Gastrocnemius medialis (tissue), 4 donors: ENCODE measurements around the gene SLC15A3. TPM values are rescaled to one million over a fixed set of nuclear protein-coding genes. Genes with fewer than 3 reads are reported as not detected.

Experiments
- ATAC-seq, 2 donors: fragments of 150-250 bp; one replicate each; pipeline ENCODE4 v1.9.1; 2016
- DNase-seq, 2 donors: peaks; one replicate each; pipeline ENCODE4 v3.0.0-alpha.2; 2019
- H3K27ac ChIP-seq, 4 donors: fragments of 200-600 bp; sonication (generic); 1 replicate in 1 of 4; 2 replicates in 3 of 4; pipeline ENCODE4 v1.5.1; 2016 to 2018; ENCODE audit warnings: mild to moderate bottlenecking in 2 of 4, moderate library complexity in 1 of 4
- H3K27me3 ChIP-seq, 3 donors: fragments of 200-600 bp; sonication (generic) in 2 of 3; 1 replicate in 1 of 3; 2 replicates in 2 of 3; pipeline versions ENCODE4 v1.5.1 to v1.6.0; 2016 to 2019; ENCODE audit warnings: mild to moderate bottlenecking in 1 of 3, moderate library complexity in 1 of 3
- H3K36me3 ChIP-seq, 2 donors: fragments of 200-600 bp; sonication (generic) in 1 of 2; one replicate each; pipeline ENCODE4 v1.5.1; 2017 to 2018
- H3K4me1 ChIP-seq, 2 donors: fragments of 200-600 bp; sonication (generic) in 1 of 2; one replicate each; pipeline ENCODE4 v1.5.1; 2016 to 2017; ENCODE audit warnings: mild to moderate bottlenecking in 2 of 2
- H3K4me3 ChIP-seq, 4 donors: fragments of 200-600 bp; sonication (generic) in 3 of 4; 1 replicate in 1 of 4; 2 replicates in 3 of 4; pipeline ENCODE4 v1.5.1; 2016 to 2019; ENCODE audit warnings: mild to moderate bottlenecking in 2 of 4
- H3K9me3 ChIP-seq, 3 donors: fragments of 200-600 bp; sonication (generic) in 2 of 3; 1 replicate in 1 of 3; 2 replicates in 2 of 3; pipeline ENCODE4 v1.5.1; 2016 to 2019
- POLR2A ChIP-seq, 2 donors: fragments of 450-650 bp; IDR thresholded peaks; one replicate each; pipeline ENCODE4 v1.6.1; 2017; ENCODE audit warnings: antibody characterized with exemption in 2 of 2, mild to moderate bottlenecking in 2 of 2, moderate library complexity in 2 of 2
- in situ Hi-C, 4 donors: fragments of 200-750 bp; cut with MboI; loops; one replicate each; pipeline versions ENCODE4 v1.15.0 to v1.8.0; 2017; ENCODE audit warnings: low sequenced_read_pairs in 4 of 4
- intact Hi-C: fragments of 100-400 bp; cut with DNase I; formaldehyde crosslinking; loops from one replicate; pipeline ENCODE4 v1.15.1; 2023; ENCODE audit warnings: low total_unique reads
- total RNA-seq, 4 donors: library from RNA; depleted of rRNA; stranded (reverse); fragments of >200 nt; gene quantifications; one replicate each; pipeline versions ENCODE4 v1.1.0 to v1.2.3, GENCODE V29; 2016
- TF ChIP-seq, protein P1 (sequence below), 5 experiments: fragments of 450-650 bp in 3 of 5; fragments of 200-600 bp in 2 of 5; sonication (generic) in 2 of 5; IDR thresholded peaks in 4 of 5; conservative IDR thresholded peaks in 1 of 5; 1 replicate in 4 of 5; 2 replicates in 1 of 5; pipeline ENCODE4 v1.5.1; 2016 to 2019; ENCODE audit warnings: antibody characterized with exemption in 5 of 5, mild to moderate bottlenecking in 3 of 5, moderate library complexity in 3 of 5

Gene SLC15A3
- total RNA-seq, 4 donors from 2014 or later = 2.8 to 6.9 (median 6.0) TPM

DNA sequence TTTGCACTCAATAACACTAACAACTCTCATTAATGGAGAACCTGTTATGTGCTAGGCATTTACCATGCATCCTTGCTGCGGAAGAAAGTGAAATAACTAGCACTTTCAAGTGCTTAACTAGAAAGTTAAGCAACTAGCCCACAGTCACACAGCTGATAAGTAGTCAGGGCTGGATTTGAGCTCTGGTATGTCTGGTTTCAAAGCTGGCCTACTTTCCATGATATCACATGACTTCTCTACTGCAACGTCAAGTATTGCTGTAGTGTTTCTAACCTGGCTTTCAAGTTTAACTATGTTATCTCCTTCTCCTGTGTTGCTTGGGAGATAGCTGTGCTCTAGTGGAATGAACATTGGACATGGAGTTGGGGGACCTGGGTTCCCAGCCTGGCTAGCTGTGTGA lies 12.1 kb downstream of the SLC15A3 start:
- peaks cover 0 to 6% of the 10 kb centered on the region in 2 donors for H3K36me3 ChIP-seq
- intact Hi-C loops = no loop called here
- H3K4me3 ChIP-seq = no peak overlapping the region
- H3K4me1 ChIP-seq = peaks cover 0 to 3% of the 10 kb centered on the region in 2 donors
- H3K27me3 ChIP-seq = no peaks in the 10 kb centered on the region
- no peak for ATAC-seq
- TF ChIP-seq, protein P1, sequence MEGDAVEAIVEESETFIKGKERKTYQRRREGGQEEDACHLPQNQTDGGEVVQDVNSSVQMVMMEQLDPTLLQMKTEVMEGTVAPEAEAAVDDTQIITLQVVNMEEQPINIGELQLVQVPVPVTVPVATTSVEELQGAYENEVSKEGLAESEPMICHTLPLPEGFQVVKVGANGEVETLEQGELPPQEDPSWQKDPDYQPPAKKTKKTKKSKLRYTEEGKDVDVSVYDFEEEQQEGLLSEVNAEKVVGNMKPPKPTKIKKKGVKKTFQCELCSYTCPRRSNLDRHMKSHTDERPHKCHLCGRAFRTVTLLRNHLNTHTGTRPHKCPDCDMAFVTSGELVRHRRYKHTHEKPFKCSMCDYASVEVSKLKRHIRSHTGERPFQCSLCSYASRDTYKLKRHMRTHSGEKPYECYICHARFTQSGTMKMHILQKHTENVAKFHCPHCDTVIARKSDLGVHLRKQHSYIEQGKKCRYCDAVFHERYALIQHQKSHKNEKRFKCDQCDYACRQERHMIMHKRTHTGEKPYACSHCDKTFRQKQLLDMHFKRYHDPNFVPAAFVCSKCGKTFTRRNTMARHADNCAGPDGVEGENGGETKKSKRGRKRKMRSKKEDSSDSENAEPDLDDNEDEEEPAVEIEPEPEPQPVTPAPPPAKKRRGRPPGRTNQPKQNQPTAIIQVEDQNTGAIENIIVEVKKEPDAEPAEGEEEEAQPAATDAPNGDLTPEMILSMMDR (IDR thresholded peaks at IDR 0.05 in 4 of 5, conservative IDR thresholded peaks at IDR 0.05 in 1 of 5) = no peak
- no peak for TF ChIP-seq POLR2A (IDR thresholded peaks at IDR 0.05)
- no peaks in the 10 kb centered on the region for H3K9me3 ChIP-seq
- in situ Hi-C loops = no loop called here
- H3K27ac ChIP-seq = no peak overlapping the region
- no peak for DNase-seq

DNA sequence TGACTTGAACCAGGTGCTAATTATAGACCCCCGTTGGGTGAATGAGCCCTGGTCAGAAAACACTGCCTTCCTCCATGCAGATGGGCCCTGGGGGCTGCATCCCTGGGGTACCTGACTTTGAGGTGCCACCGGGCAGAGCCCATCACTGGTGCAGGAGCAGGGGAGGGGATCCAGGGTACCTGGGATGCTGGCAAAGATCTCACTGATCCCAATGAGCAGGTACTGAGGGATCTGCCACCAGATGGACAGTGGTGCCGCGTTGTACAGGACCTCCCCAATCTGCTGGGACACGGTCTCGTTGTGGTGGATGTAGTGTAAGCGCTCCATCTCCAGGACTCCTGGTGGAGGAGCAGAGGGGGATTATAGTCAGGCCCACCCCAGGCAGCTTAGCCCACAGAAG lies 12.7 kb downstream of the SLC15A3 start:
- H3K9me3 ChIP-seq = no peaks in the 10 kb centered on the region
- TF ChIP-seq POLR2A (IDR thresholded peaks at IDR 0.05) = no peak
- TF ChIP-seq, protein P1 (IDR thresholded peaks at IDR 0.05 in 4 of 5, conservative IDR thresholded peaks at IDR 0.05 in 1 of 5) = no peak
- ATAC-seq (no peak), DNase-seq (no peak)
- no peak overlapping the region for H3K4me3 ChIP-seq
- H3K27ac ChIP-seq = no peak overlapping the region
- intact Hi-C loops (no loop called here), in situ Hi-C loops (no loop called here)
- H3K36me3 ChIP-seq = peaks cover 0 to 6% of the 10 kb centered on the region in 2 donors
- H3K4me1 ChIP-seq = peaks cover 0 to 3% of the 10 kb centered on the region in 2 donors
- no peaks in the 10 kb centered on the region for H3K27me3 ChIP-seq

DNA sequence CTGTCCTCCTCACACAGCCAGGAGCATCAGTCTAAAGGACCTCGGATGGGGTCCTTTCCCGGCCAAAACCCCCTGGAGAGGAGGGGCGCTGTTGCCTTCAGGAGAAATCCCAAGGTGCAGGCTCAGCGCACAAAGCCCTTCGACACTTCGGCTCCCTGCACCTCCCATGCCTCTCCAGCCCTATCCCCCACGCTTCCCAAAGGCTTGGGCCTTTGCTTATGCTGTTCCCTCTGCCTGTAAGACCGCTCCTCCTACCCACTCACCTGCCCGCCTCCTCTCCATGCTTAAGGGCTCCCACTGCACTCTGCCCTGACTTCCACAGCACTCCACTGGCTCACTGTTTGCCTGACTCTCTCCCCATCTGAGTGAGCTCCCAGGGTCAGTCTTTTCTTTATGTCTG lies 13.5 kb downstream of the SLC15A3 start:
- TF ChIP-seq, protein P1 (IDR thresholded peaks at IDR 0.05 in 4 of 5, conservative IDR thresholded peaks at IDR 0.05 in 1 of 5) = no peak
- no peak for TF ChIP-seq POLR2A (IDR thresholded peaks at IDR 0.05)
- intact Hi-C loops = no loop called here
- DNase-seq = no peak
- ATAC-seq = no peak
- Histone ChIP-seq H3K4me1 (peaks cover 0 to 3% of the 10 kb centered on the region in 2 donors), H3K27ac (no peak overlapping the region), H3K36me3 (peaks cover 0 to 6% of the 10 kb centered on the region in 2 donors), H3K27me3 (no peaks in the 10 kb centered on the region), H3K4me3 (no peak overlapping the region), H3K9me3 (no peaks in the 10 kb centered on the region)
- in situ Hi-C loops = no loop called here

DNA sequence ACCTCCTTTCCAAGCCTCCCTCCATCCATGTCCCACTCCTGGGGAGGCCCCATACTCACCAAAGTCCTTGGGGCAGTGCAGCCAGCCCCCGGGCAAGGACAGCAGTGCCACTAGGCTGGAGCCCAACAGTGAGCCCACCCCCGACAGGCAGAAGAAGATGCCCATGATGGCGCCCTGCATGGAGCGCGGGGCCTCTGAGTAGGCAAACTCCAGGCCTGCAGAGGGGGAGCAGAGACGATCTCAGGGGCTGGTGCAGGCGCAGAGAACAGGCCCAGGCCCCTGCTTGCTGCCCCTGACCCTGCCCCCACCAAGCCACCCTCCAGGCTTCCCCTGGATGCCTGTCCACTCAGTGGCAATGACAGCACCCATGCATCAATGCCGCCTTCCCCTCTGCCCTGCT lies 14.2 kb downstream of the SLC15A3 start:
- Histone ChIP-seq H3K4me3 (no peak overlapping the region), H3K27me3 (no peaks in the 10 kb centered on the region), H3K9me3 (no peaks in the 10 kb centered on the region), H3K36me3 (peaks cover 0 to 6% of the 10 kb centered on the region in 2 donors), H3K4me1 (peaks cover 0 to 3% of the 10 kb centered on the region in 2 donors), H3K27ac (peak overlapping the region in 2 of 4 donors; percentile 67 to 71)
- in situ Hi-C loops (no loop called here), intact Hi-C loops (no loop called here)
- TF ChIP-seq POLR2A (IDR thresholded peaks at IDR 0.05) = no peak
- TF ChIP-seq, protein P1 (IDR thresholded peaks at IDR 0.05 in 4 of 5, conservative IDR thresholded peaks at IDR 0.05 in 1 of 5) = no peak
- DNase-seq (no peak), ATAC-seq (no peak)

DNA sequence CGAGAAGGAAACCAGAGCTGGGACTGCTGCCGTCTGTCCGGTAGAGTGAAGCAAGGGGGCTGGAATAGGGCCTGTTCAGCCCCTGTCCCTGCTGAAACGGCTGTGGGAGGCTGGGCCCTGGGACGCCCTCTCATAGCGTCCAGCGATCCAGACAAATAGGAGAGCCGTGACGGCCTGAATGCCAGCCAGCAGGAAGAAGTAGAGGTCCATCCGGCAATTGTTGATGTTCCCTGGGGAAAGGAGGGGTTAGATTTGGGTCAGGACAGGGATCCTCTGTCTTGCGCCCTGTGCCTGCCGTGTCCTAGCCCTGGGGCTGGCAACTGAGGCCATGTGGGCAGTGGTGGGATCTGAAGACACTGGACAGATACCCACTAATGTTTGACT lies 14.8 kb downstream of the SLC15A3 start:
- no peak overlapping the region for H3K4me3 ChIP-seq
- peaks cover 0 to 3% of the 10 kb centered on the region in 2 donors for H3K4me1 ChIP-seq
- intact Hi-C loops (no loop called here), in situ Hi-C loops (no loop called here)
- H3K9me3 ChIP-seq = no peaks in the 10 kb centered on the region
- H3K27ac ChIP-seq = peak overlapping the region; percentile 54 to 75 (median 66)
- peak; percentile 66 for ATAC-seq
- H3K27me3 ChIP-seq = no peaks in the 10 kb centered on the region
- DNase-seq = no peak
- peaks cover 0 to 6% of the 10 kb centered on the region in 2 donors for H3K36me3 ChIP-seq
- TF ChIP-seq, protein P1 (IDR thresholded peaks at IDR 0.05 in 4 of 5, conservative IDR thresholded peaks at IDR 0.05 in 1 of 5) = no peak
- TF ChIP-seq POLR2A (IDR thresholded peaks at IDR 0.05) = no peak
